ENCODE measurements around the gene HOXD1.
A peak's percentile ranks its signal among the peaks of the same experiment; 100 is the strongest.

The HOXD1 gene

GRCh38 chr2:176187899-176188773 lies at the start of gene HOXD1:
TSS of gene HOXD1 (plus strand) at chr2:176188668. CDS start at chr2:176188802, 134 bp downstream.
- DNase-seq: peak; percentile 29

- no peak for DNase-seq
Observed at GRCh38 chr2:176138923-176139660, 49.4 kb upstream of the HOXD1 start.

- no peak for DNase-seq
Observed at GRCh38 chr2:176139661-176140512, 48.6 kb upstream of the HOXD1 start.

- peak; percentile 56 for DNase-seq
Observed at GRCh38 chr2:176140513-176141317, 47.8 kb upstream of the HOXD1 start.

- no peak for DNase-seq
Observed at GRCh38 chr2:176142281-176142680, 46.2 kb upstream of the HOXD1 start.

- DNase-seq: no peak
Observed at GRCh38 chr2:176145085-176145969, 43.1 kb upstream of the HOXD1 start.

- no peak for DNase-seq
Observed at GRCh38 chr2:176146101-176146500, 42.4 kb upstream of the HOXD1 start.

GRCh38 chr2:176146645-176147044 lies 41.8 kb upstream of the HOXD1 start:
- DNase-seq: no peak

GRCh38 chr2:176147210-176147799 lies 41.2 kb upstream of the HOXD1 start:
- no peak for DNase-seq

GRCh38 chr2:176147800-176148496 lies 40.5 kb upstream of the HOXD1 start:
- DNase-seq: no peak

GRCh38 chr2:176148751-176149421 lies 39.6 kb upstream of the HOXD1 start:
- no peak for DNase-seq

- DNase-seq: no peak
Observed at GRCh38 chr2:176149481-176149938, 39.0 kb upstream of the HOXD1 start.

- no peak for DNase-seq
Observed at GRCh38 chr2:176149939-176150583, 38.4 kb upstream of the HOXD1 start.

- no peak for DNase-seq
Observed at GRCh38 chr2:176150584-176151441, 37.7 kb upstream of the HOXD1 start.

- DNase-seq: no peak
Observed at GRCh38 chr2:176151442-176152287, 36.8 kb upstream of the HOXD1 start, which contains the start of gene HOXD4. TSS of gene HOXD4 (plus strand) at chr2:176151550. CDS start at chr2:176151634, 84 bp downstream.

GRCh38 chr2:176152350-176153181 lies 35.9 kb upstream of the HOXD1 start:
- no peak for DNase-seq
